ENCODE data around the gene ATP2B1.
"Not testable (repeated sequence)": the region's sequence is repeated elsewhere in the genome, so short reads cannot be mapped to it uniquely, and the experiment has no call there.

Gene ATP2B1

DNA sequence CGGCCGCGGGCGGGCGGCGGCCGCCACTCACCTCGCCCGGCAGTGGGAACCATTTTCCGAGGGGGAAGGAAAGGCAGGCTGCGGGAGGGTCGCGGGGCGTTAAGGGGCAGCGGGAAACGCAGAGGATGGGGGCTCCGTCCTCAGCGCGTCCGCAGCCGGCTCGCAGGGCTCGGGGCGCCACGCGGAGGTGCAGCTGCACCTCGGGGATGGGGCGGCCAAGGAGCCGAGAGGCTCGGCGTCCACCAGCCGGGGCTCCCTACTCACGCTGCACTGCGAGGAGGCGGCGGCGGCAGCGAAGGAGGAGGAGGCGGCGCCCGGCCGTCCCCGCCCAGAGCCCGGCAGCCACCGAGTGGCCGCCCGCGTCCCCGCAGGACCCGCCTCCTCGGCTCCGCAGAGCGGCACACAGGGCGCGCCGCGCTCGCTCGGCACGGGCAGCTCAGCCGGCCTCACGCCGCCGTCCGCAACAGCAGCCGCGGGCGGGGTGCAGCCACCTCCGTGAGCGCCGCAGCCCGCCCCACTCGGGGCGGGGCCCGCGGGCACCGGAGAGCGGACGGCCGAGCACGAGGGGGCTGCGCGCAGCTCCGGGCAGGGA, at the start of gene ATP2B1:
TSS of gene ATP2B1 (minus strand) at position 274 of the 592 bp plus-strand sequence. CDS start 52,952 bp downstream, outside the sequence.
- peak; percentile 85 for DNase-seq

DNA sequence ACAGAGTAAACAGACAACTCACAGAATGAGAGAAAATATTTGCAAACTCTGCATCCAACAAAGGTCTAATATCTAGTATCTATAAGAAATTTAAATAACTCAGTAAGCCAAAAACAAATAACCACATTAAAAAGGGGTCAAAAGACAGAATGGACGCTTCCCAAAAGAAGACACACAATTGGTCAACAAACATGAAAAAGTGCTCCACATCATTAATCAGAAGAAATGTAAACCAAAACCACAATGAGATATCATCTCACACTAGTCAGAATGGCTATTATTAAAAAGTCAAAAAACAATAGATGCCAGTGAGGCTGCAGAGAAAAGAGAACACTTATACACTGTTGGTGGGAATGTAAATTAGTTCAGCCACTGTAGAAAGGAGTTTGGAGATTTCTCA, 49.3 kb upstream of the ATP2B1 start:
- not testable (repeated sequence) for DNase-seq

DNA sequence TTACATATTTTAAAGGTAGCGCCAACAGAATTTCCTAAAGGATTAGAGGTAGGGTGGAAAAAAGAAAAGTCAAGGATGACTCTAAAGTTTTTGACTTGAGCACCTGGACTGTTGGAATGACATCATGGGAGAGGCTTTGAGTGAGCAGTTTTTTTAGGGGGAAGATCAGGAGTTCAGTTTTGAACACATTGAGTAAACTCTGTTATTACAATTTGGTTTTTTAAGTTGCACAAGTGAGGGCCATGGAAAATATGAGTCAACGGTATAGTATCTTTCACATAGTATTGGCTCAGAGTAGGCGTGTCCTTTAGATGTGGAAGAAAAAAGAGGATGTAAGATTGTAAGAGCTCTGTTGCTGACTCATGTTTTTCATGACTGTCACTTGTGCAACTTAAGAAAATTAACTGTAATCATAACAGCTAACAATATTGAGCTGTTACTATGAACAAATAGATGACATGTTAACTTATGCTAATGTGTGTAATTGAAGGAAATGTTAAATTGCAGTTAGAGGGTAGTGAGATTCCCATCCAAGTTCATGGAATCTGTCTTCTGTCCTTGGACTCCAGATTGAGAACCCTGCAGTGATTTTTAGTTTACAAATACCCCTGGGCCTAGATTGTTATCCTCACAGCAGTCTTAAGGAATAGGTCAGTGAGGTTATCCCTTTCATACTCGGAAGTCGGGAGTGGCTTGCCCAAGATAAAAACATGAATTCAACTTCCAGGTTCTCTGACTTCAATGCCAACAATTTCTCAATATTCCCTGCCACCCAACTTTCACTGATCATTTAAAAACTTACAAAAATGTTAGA, 48.2 kb upstream of the ATP2B1 start:
- DNase-seq: peak; percentile 93

DNA sequence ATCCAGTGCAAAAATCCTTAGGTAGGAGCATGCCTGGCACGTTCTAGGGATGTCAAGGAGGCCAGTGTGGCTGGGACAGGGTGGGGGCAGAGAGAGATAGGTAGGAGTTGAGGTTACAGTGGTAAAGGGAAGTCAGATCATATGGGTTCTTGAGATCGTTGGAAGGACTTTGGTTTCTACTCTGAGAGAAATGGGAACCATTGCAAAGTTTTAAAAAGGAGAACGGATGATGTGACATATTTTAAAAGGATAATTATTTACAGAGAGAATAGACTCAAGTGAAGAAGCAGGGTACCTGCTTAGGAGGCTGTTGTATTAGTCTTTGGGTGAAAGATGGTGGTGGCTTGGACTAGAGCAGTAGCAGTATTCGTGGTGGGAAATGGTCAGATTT, 47.6 kb upstream of the ATP2B1 start:
- no peak for DNase-seq

DNA sequence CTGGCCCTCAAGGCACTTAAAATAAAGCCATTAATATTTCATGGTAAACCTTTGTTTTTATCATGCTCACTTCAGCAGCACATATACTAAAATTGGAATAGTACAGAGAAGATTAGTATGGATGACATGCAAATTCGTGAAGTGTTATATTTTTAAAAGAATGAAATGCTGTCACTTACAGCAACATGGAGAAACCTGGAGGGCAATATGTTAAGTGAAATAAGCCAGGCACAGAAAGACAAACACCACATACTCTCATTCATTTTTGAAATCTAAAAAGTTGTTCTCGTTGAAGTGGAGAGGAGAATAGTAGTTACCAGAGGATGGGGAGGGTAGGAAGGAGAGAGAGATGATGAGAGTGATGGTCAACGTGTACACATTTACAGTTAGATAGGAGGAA, 45.4 kb upstream of the ATP2B1 start:
- no peak for DNase-seq

DNA sequence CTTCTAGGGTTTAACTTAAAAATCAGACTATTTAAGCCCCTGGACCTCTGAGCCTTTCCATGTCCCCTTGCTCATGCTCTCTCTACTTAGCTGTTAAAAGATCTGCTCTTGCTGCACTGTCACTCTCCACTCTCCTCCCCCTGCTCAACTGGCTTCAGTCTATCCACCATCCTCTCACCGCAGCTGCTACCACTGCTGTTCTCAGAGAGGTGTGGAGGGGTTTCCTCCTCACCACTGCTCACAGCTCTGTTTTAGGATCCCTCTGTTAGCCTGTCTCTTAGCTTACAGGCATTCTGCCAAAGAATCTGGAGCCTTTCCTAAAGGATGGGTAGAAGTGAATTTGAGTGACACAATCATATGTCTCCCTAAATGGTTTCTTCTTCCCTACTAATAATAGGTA, 43.7 kb upstream of the ATP2B1 start:
- DNase-seq: no peak

DNA sequence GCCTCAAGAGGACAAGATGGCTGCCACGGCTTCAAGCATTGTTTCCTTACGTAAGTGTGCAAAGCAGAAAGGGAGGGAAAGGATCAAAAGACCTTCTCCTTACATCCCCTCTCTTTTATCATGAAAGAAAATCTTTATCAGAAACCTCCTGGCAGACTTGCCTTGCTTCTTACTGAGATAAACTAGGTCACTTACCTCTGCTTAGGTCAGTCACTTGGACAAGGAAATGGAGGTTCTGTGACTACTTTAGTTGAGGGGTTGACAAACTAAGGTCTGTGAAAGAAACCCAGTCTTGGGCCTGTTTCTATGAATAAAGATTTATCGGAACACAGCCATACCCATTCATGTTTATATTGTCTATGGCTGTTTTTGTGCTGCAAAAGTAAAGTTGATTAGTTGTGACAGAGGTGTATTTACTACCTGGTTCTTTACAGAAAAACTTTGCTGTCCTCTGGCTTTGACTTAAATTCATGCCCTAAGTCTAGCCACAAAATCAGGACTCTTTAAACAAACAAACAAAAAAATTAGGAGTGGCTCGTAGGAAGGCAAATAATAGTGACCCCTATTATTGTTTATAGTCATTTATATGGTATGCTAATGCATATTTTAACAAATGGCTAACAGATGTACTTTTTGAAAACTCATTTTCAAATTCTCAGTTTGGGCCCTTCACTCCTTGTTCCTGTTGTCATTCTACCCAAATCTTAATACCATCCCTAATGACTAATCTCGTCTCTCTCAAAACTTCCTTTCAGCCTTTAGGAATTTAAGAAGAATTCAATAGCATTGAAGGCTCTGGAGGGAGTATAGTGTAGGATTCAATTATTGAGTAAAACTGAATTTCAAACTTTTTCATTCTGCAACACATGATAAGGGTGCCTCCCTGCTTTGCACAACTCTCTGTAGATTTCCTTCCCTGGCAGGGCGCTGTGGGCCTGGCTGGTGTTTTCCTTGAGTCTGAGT, 42.0 kb upstream of the ATP2B1 start:
- DNase-seq: no peak

DNA sequence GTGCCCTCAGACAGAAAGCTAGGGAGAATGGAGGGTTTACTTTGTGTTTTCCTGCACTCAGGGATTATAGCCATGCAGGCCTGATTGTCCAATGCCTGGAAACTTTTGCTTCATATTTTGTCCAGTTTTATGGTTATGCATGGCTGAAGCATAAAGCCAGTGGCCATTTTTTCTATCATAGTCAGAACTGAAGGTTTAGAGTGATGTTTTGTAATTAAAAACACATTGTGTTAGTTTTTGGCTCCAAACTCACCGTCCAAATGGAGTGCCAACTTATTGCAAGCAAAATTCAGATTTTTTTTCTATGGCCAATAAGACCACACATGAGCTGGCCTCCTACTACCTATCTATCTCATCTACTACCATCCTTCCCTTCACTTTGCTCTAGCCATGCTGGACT, 40.2 kb upstream of the ATP2B1 start:
- DNase-seq: no peak

DNA sequence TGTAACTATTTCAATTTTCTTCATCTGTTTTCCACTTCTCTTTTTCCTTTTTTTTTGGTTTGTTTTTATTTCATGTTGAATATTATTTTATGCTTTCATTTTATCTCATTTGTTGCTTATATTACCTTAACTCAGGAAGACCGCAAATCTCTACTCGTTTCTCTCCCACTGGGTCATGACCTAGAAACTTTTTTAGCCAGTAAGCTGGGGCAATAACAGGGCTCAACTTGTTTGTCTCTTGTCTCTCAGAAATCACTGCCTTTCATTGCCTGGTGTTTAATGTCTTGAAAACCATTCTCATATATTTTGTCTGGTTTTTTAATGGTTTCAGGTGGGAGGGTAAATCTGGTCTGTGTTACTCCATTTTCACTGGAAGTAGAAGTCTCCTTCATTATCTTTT, 36.6 kb upstream of the ATP2B1 start:
- no peak for DNase-seq

DNA sequence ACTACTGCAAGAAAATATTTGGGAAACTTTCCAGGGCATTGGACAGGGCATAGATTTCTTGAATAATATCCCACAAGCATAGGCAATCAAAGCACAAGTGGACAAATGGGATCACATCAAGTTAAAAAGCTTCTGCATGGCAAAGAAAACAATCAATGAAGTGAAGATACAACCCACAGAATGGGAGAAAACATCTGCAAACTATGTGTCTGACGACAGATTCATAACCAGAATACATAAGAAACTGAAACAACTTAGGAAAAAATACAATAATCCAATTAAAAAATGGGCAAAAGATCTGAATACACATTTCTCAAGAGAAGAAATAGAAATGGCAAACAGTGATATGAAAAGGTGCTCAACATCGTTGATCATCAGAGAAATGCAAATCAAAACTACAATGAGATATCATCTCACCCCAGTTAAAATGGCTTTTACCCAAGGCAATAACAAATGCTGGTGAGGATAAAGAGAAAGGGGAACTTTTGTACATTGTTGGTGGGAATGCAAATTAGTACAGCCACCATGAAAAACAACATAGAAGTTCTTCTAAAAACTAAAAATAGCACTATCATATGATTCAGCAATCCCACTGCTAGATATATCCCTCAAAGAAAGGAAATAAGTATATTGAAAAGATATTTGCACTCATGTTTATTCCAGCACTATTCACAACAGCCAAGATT, 33.8 kb upstream of the ATP2B1 start:
- DNase-seq: no peak

DNA sequence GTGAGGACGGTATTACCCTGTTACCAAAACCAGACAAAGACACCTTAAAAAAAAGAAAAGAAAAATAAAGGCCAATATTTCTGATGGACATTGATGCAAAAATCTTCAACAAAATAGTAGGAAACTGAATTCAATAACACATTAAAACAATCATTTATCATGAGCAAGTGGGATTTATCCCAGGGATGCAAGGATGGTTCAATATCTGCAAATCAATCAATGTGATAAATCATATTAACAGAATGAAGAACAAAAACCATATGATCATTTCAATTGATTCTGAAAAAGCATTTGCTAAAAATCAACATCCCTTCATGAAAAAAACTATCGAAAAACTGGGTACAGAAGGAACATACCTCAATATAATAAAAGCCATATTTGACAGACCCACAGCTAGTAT, 32.3 kb upstream of the ATP2B1 start:
- DNase-seq: no peak

DNA sequence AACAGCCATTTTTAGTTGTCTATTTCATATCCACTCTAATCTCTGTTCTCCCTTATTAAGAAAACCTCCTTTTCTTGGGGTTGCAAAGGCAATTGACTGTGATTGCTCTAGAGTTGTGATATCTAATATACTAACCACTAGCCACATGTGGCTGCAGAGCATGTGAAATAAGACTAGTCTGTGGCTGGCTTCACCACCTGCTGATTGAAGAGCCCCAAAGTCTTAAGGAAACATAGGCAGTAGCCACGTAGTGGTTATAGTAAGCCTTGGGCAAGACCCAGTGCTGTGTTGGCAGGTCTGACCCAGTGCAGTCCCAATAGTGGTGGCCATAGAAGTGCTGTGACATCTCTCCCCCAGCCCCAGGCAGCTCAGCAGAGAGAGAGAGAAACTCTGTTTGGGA, 28.4 kb upstream of the ATP2B1 start:
- DNase-seq: no peak

DNA sequence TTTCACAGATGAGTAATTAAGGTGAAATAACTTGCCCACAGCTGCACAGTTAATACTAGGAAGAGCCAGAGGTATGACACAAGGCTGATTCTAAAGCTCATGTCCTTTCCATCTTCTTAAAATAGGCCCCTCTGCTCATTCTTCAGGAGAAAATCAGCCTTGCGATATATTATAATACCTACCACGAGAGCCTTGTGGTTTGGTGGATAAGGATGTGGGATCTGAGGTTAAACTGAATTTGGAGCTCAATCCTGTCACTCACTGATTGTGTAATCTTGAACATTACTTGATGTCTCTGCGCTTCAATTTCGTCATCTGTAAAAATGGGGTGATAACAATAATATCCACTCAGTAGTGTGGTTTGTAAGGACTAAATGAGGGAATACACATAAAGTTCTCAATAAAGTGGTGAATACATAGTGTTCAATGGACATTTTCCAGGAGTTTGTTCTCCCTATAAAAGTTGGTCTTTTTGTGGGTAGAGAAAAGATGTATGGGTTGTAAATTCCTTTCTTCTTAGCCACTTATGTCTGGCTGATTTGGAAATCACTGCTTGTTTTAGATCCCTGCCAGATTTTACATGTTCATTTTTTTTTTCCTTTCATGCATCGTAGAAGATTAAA, 25.1 kb upstream of the ATP2B1 start:
- peak; percentile 52 for DNase-seq

DNA sequence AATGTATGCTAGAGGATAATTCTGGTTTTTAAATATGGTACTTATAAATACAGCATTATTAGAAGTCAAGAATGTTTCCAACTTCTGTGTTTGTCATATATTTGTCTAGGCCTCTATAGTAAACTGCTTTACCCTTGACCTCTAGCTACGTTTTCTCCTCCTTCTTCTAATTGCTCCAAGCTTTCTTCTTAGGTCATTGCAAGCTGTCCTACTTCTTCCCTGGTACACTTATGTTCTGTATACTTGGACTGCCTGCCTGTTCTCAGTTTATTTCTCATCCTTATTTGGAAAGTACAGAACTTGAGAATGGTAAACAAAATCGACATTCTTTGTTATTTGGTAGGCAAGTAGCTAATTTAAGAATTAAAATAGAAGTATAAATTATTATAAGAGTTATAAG, 23.9 kb upstream of the ATP2B1 start:
- DNase-seq: no peak

DNA sequence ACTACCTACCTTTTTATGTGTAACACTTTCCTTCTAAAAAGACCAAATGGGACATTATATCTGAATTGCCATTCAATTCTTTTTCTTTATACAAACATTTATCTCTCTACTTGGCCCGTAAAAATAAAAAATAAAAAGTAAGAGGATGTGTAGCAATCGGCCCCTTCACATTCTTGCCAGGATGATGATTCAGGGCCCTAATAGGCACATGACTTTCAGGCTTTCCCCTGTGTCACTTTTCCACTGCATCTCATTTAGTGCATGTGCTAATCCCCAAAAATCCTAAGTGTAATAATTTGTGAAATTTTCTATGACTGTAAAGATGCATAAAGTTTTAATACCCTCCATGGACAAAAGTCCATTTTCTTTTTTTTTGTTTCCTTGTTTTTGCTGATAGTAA, 23.0 kb upstream of the ATP2B1 start:
- no peak for DNase-seq

DNA sequence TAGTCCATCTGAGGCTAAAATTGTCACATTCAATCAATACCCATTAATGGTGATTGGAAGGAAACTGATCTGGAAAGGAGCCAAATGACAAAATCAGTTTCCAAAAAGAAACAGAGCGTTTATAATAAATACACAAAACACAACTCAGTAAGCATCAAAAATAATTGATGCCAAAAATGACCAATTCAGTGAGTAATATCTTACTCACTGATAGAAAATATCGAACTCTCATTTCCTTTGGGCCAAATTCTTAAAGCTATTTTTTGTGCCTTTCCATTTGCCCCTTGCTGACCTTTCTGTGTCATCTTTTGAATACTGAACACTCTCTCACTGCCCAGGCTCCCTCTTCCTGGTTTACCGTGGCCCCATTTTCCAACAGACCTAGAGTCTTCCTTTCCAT, 22.5 kb upstream of the ATP2B1 start:
- no peak for DNase-seq

DNA sequence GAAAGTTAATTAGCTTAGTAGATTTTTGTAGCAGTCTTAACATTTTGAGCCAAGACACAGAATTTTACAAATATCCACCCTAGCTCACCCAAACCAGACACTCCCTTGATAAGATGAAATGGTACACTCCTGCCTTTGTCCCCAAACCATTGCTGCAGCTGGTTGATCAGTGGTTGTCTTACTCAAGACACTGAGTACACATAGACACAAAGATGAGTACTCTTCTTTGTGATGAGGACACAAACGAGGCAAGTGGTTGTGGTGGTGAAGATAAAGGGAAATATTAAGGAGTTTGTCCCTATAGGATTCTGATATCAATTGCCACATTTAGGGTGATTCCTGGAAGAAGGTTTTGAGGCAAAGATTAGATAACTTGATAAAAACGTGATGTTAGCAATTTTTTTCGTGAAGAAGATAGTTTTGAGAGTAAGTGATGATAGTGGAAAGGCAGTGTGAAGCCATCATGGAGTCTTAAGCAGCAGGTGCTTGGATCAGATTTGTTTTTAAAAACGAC, 21.4 kb upstream of the ATP2B1 start:
- no peak for DNase-seq

DNA sequence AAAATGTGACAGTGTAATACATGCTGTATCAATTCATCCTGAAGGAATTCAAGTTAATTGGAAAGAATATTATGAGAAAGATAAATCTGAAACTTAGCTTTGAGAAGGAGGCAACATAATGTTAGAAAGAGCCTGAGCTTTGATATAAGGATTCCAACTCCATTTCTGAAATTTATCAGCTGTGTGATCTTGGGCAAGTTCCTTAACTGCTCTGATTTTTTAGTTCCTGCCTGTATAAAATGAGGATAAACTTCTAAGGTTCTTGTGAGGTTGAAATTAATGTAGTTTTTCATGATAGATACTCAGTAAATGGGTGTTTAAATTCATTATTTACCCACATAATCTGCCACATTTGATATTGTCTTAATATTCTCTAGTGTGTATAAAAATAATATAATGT, 14.6 kb upstream of the ATP2B1 start:
- DNase-seq: no peak

DNA sequence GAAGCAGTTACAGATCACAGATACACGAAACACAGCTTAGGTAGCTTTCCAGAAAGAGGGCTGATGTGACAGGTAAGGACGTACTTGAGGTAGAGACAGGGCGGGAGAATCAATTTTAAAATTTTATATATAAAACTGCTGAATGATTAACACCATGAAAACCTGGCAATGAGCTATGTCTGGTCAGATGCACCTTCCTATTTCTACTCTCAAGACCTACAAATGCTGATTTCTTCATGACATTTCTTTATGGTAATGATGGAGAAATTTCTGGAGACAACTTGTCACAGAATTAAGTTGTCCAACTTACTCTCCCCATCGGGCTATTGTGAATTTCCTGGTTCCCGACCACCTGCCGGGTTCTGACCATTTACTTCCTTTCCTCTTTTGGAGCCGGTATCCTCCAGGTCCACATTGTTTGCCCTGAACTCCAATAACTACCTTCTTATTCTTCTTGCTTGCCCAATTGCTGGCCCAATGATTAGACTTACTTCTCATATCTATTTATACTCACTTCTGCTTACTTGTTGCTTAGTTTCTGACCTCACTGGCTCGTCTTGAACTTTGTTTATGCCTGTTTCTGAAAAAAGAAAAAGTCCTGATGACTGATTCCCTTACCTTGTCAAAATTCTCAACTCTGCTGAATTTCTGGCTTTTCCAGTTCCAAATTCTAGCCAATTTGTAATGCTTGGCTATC, 12.8 kb upstream of the ATP2B1 start:
- no peak for DNase-seq

DNA sequence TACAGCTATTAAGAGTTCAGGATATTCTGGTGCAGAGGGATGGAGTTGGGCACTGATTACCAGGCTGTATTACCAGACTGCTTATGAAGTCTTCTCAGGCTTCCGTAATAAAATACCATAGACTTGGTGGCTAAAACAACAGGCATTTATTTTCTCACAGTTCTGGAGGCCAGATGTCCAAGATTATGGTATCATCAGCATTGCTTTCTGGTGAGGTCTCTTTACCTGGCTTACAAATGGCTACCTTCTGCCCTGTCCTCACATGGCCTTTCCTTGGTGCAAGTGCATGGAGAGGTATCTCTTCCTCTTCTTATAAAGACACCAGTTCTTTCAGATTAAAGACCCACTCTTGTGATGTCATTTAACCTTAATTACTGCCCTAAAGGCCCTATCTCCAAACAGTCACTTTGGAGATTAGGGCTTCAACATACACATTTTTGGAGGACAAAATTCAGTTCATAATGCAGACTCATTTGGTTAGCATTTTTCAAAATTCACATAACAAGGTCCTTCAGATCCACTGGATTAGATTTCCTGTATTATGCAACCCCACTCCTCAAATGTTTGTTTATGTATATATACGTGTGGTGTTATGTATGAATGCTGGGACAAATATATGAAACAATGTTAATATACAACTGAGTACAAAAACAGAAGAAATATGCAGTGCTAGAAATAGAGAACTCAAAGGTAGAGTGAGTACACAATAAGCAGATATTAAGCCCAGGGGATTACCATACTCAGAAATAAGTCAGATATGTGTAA, 9.3 kb upstream of the ATP2B1 start:
- DNase-seq: no peak

DNA sequence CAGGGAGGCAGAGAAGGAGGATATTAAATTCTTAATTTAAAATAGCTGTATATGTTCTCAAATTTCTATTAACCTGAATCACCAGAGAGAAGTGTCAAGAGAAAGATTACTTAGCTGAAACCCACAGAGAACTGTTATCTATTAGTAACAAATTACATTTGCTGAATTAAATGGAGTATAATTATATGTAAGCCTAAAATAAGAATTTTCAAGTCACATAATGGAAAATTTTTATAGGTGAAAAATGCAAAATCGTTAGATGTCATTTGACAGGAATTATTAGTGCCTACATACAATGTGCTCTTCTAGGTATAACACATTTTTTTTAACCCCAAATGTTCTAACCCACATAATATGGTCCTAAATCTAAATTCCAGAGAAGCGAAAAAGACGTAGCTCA, 4.1 kb upstream of the ATP2B1 start:
- no peak for DNase-seq

All from activated CD4-positive, alpha-beta T cell treated with anti-CD3 and anti-CD28 coated beads, Interleukin-2, amount 50 U/mL, for 16 hours (primary cell).